Karpas-422 (cell line): Measurements from ENCODE around the gene RNF138. TPM values are rescaled to one million over a fixed set of nuclear protein-coding genes. Genes with fewer than 3 reads are reported as not detected.
"Not testable (repeated sequence)": the region's sequence is repeated elsewhere in the genome, so short reads cannot be mapped to it uniquely, and the experiment has no call there.

ENCODE experiments used
- DNase-seq: peaks from one replicate; pipeline ENCODE4 v3.0.0-alpha.2; 2015
- H2AFZ ChIP-seq: fragments of 200-600 bp; sonication (generic); 2 replicates; pipeline ENCODE4 v1.6.1; 2014; ENCODE audit warnings: antibody characterized with exemption, low read length, mixed read lengths
- H3K27ac ChIP-seq: fragments of 200-600 bp; sonication (generic); 2 replicates; pipeline ENCODE4 v1.5.1; 2014; ENCODE audit warnings: mild to moderate bottlenecking, low read length, moderate library complexity
- H3K27me3 ChIP-seq: fragments of 200-600 bp; sonication (generic); 2 replicates; pipeline ENCODE4 v1.6.1; 2014; ENCODE audit warnings: low read length, mixed read lengths
- H3K36me3 ChIP-seq: fragments of 200-600 bp; sonication (generic); 2 replicates; pipeline ENCODE4 v1.6.1; 2014; ENCODE audit warnings: low read length, mixed read lengths; ENCODE audit not compliant: insufficient read depth
- H3K4me1 ChIP-seq: fragments of 200-600 bp; sonication (generic); 2 replicates; pipeline ENCODE4 v1.6.1; 2014; ENCODE audit warnings: mild to moderate bottlenecking, low read length, mixed read lengths
- H3K4me2 ChIP-seq: fragments of 200-600 bp; sonication (generic); 2 replicates; pipeline ENCODE4 v1.6.1; 2014; ENCODE audit warnings: low read length, low read depth, mild to moderate bottlenecking; ENCODE audit not compliant: poor library complexity, severe bottlenecking
- H3K4me3 ChIP-seq: fragments of 200-600 bp; sonication (generic); 2 replicates; pipeline ENCODE4 v1.5.1; 2014; ENCODE audit warnings: mild to moderate bottlenecking, antibody characterized with exemption, low read length, mixed read lengths
- H3K79me2 ChIP-seq: fragments of 200-600 bp; sonication (generic); 2 replicates; pipeline ENCODE4 v1.6.1; 2014; ENCODE audit warnings: mild to moderate bottlenecking, low read length, mixed read lengths
- H3K9ac ChIP-seq: fragments of 200-600 bp; sonication (generic); 2 replicates; pipeline ENCODE4 v1.6.0; 2014; ENCODE audit warnings: low read length
- H3K9me2 ChIP-seq: fragments of 200-600 bp; sonication (generic), shearing (Covaris generic); replicated peaks from 2 replicates; pipeline ENCODE4 v1.6.0; 2014; ENCODE audit warnings: mild to moderate bottlenecking, low read length, moderate library complexity; ENCODE audit not compliant: insufficient read depth
- H3K9me3 ChIP-seq: fragments of 300-700, 200-600 bp; sonication (generic); 2 replicates; pipeline ENCODE4 v1.6.1; 2014; ENCODE audit warnings: low read length, mixed read lengths
- H4K20me1 ChIP-seq: fragments of 200-600 bp; sonication (generic); 2 replicates; pipeline ENCODE4 v1.6.1; 2014; ENCODE audit warnings: mild to moderate bottlenecking, antibody characterized with exemption, low read length, low read depth; ENCODE audit not compliant: insufficient read depth
- small RNA-seq: library from RNA; depleted of rRNA; stranded (forward); fragments of <200 nt; gene quantifications from one replicate; pipeline ENCODE3, GENCODE V24; 2014
- total RNA-seq: library from RNA; depleted of rRNA; stranded (reverse); fragments of >200 nt; shearing (Covaris generic); gene quantifications from 2 replicates; pipeline ENCODE4 v1.2.3, GENCODE V29; 2014; ENCODE audit warnings: low replicate concordance; rRNA removed

The RNF138 gene
- total RNA-seq, 1 experiment from 2014 or later, result 34.0 TPM

DNA sequence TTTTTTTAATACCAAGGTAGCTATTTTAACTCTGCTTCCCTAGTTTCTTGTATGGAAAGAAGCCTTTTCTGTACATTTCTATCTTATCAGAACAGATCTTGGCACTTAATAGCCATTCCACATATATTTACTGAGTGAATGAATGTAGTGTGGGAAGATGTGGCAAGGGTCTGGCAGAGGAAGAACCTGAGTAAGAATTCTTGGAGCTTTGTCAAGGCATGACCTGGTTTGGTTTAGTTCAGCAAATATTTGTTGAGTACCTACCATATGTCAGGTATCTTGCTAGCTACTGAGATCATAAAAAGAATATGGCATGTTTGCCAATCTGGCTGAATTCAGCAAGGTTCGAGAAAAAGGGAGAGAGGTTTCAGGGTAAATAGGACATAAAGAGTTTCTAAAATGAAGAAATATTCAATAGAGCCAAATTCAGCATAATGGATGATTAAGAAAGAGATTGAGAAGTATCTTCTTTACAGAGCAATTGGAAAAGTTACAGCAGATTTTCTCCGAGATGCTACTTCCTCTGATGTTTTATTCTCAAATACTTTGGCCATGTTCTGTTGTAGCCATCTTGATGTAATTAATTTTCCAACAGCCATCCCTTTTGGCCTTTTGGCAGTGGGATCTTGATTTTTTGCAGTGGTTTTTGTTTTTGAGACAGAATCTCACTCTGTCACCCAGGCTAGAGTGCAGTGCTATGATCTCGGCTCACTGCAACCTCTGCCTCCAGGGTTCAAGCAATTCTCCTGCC is 76.5 kb downstream of the RNF138 start:
- no peaks in the 10 kb centered on the region for H3K27me3 ChIP-seq
- H3K27ac ChIP-seq, result no peak overlapping the region
- no peaks in the 10 kb centered on the region for H3K9me2 ChIP-seq
- DNase-seq, result no peak
- H2AFZ ChIP-seq, result no peak overlapping the region
- no peaks in the 10 kb centered on the region for H3K79me2 ChIP-seq
- H3K4me2 ChIP-seq, result no peak overlapping the region
- H3K9ac ChIP-seq, result no peak overlapping the region
- no peaks in the 10 kb centered on the region for H3K9me3 ChIP-seq
- H3K36me3 ChIP-seq, result no peaks in the 10 kb centered on the region
- no peak overlapping the region for H3K4me3 ChIP-seq
- H3K4me1 ChIP-seq, result no peaks in the 10 kb centered on the region
- no peaks in the 10 kb centered on the region for H4K20me1 ChIP-seq

DNA sequence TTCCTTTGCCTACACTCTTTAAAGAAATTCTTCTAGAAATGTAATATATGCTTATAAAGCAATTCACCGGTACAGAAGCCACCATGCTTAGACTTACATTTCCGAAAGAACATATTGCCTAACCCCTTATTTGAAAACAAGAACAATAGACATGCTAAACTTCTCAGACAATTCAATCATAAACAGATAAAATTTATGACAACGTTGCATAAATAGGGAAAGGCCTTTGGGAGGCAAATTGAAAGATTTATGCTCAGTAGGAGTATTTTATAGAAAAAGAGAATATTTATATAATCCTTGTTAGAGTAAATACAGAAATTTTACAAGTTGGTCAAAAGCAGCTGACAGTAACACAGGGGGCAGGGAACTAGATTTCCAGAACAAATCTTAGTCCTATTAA is 82.0 kb downstream of the RNF138 start:
- DNase-seq, result no peak
- no peaks in the 10 kb centered on the region for H4K20me1 ChIP-seq
- no peak overlapping the region for H3K4me2 ChIP-seq
- H3K27ac ChIP-seq, result no peak overlapping the region
- H3K9me2 ChIP-seq, result no peaks in the 10 kb centered on the region
- H3K9ac ChIP-seq, result no peak overlapping the region
- H3K4me1 ChIP-seq, result no peaks in the 10 kb centered on the region
- H3K27me3 ChIP-seq, result no peaks in the 10 kb centered on the region
- no peak overlapping the region for H3K4me3 ChIP-seq
- no peaks in the 10 kb centered on the region for H3K36me3 ChIP-seq
- no peaks in the 10 kb centered on the region for H3K9me3 ChIP-seq
- H2AFZ ChIP-seq, result no peak overlapping the region
- no peaks in the 10 kb centered on the region for H3K79me2 ChIP-seq

DNA sequence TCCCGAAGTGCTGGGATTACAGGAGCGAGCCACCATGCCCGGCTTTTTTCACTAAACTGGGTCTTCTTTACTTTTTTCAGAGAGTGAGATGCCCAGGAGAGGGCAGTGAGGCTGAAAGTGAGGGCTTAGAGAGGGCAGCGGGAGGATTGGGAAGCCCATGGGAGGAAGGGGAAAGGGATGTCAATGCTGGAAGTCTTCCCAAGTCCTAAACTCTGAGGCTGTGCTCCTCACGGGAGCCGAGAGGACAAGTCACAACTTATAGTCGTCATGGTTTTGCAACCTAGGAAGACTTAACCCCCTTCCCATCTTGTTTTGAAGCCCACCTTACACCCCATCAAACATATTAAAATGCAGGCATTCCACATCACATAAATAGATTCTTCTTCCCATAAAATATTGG is 83.0 kb downstream of the RNF138 start:
- no peak for DNase-seq
- Histone ChIP-seq H3K9ac (no peak overlapping the region), H3K9me2 (no peaks in the 10 kb centered on the region), H3K27me3 (no peaks in the 10 kb centered on the region), H3K4me3 (no peak overlapping the region), H3K4me1 (no peaks in the 10 kb centered on the region), H3K4me2 (no peak overlapping the region), H3K9me3 (no peaks in the 10 kb centered on the region), H3K27ac (no peak overlapping the region), H3K36me3 (no peaks in the 10 kb centered on the region), H4K20me1 (no peaks in the 10 kb centered on the region), H2AFZ (no peak overlapping the region), H3K79me2 (no peaks in the 10 kb centered on the region)

DNA sequence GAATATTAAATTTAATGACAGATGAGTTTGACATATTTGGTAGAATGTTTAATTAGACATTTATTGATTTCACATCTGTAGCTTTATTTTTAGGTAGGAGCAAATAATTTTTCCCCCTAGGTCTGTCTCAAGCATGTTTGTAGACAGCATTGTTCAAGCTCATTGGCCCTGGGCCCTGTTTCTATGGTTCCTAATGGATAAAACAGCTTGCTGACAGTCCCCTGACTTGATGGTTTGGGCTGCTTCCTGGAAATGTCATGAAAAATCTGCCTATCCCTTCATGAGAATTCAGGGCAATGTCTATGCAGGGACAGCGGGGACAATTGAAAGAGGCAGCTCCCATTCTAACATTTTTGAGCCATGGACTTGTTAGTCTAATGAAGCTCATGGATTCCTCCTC is 83.6 kb downstream of the RNF138 start:
- no peaks in the 10 kb centered on the region for H3K4me1 ChIP-seq
- DNase-seq, result no peak
- no peaks in the 10 kb centered on the region for H3K27me3 ChIP-seq
- H3K27ac ChIP-seq, result no peak overlapping the region
- no peak overlapping the region for H3K4me2 ChIP-seq
- H4K20me1 ChIP-seq, result no peaks in the 10 kb centered on the region
- no peak overlapping the region for H3K9ac ChIP-seq
- no peaks in the 10 kb centered on the region for H3K36me3 ChIP-seq
- no peaks in the 10 kb centered on the region for H3K79me2 ChIP-seq
- H3K9me3 ChIP-seq, result no peaks in the 10 kb centered on the region
- no peak overlapping the region for H2AFZ ChIP-seq
- H3K9me2 ChIP-seq, result no peaks in the 10 kb centered on the region
- H3K4me3 ChIP-seq, result no peak overlapping the region

DNA sequence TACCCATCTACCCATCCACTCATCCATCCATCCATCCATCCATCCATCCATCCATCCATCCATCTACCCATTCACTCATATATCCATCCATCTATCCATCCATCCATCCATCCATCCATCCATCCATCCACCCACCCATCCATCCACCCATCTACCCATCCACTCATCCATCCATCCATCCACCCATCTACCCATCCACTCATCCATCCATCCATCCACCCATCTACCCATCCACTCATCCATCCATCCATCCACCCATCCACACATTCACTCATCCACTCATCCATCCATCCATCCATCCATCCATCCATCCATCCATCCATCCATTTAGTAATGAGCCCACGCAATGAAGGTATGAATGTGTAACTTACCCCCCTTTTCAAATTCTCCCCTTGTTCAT is 85.1 kb downstream of the RNF138 start:
- not testable (repeated sequence) for H3K9me3 ChIP-seq, H3K36me3 ChIP-seq, H3K4me2 ChIP-seq, H3K4me1 ChIP-seq, H3K79me2 ChIP-seq, H3K27ac ChIP-seq, DNase-seq, H3K4me3 ChIP-seq, H3K27me3 ChIP-seq, H2AFZ ChIP-seq, H4K20me1 ChIP-seq, H3K9me2 ChIP-seq, H3K9ac ChIP-seq

DNA sequence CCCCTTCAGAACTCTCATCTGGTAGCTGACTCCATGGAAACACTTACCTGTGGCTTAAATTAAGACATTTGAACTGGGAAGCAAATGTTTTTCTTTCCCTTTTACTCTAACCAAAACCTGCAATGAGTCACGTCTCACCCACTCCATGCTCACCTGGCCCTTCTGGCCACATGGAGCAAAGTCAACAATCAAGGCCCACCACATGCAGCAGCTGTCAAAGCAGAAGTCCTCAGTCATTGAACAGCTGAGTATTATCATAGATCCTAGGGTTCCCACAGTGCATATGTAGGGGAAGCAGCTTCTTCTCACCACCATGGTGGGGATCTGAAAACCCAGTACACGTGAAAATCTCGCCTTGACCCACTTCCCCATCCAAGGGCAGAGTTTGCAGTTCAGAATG is 85.9 kb downstream of the RNF138 start:
- Histone ChIP-seq H3K4me1 (no peaks in the 10 kb centered on the region), H3K27me3 (no peaks in the 10 kb centered on the region), H3K36me3 (no peaks in the 10 kb centered on the region), H3K9me2 (no peaks in the 10 kb centered on the region), H4K20me1 (no peaks in the 10 kb centered on the region), H3K27ac (no peak overlapping the region), H3K9ac (no peak overlapping the region), H3K79me2 (no peaks in the 10 kb centered on the region), H2AFZ (no peak overlapping the region), H3K4me3 (no peak overlapping the region), H3K4me2 (no peak overlapping the region), H3K9me3 (no peaks in the 10 kb centered on the region)
- no peak for DNase-seq

Small RNA genes within 50 kb of the gene (small RNA-seq; reads per million reads assigned to genes)
- 0.24 reads per million for gene RNA5SP453

Other genes with a start within 250 kb of the RNF138 start
- 26.2 and 93.1 TPM in 2 replicates for gene TRAPPC8, start 148.7 kb upstream of the RNF138 start, total RNA-seq
- not detected in 2 replicates for gene RNF125, start 73.0 kb upstream of the RNF138 start, total RNA-seq
- not detected in 2 replicates for gene MEP1B, start 98.2 kb downstream of the RNF138 start, total RNA-seq